ENCODE measurements around the gene BFSP1. TPM values are rescaled to one million over a fixed set of nuclear protein-coding genes. Genes with fewer than 3 reads are reported as not detected.

BFSP1 gene
- total RNA-seq, 1 donor from 2014 or later, result not detected

- H3K4me1 ChIP-seq, result no peaks in the 10 kb centered on the region
- no peak overlapping the region for H3K27ac ChIP-seq
- no peaks in the 10 kb centered on the region for H3K9me3 ChIP-seq
- intact Hi-C loops (cut with DNase I), result no loop called here
- H3K4me3 ChIP-seq, result no peak overlapping the region
- TF ChIP-seq CTCF (IDR thresholded peaks at IDR 0.05), result no peak
- DNase-seq (ENCODE audit: low spot score in 2 of 2), result no peak
- H3K27me3 ChIP-seq, result no peaks in the 10 kb centered on the region
- H3K36me3 ChIP-seq, result no peaks in the 10 kb centered on the region
Measured at GRCh38 chr20:17446171-17446570, 85.0 kb downstream of the BFSP1 start.

GRCh38 chr20:17445543-17445942 is 85.6 kb downstream of the BFSP1 start:
- TF ChIP-seq CTCF (IDR thresholded peaks at IDR 0.05), result no peak
- Histone ChIP-seq H3K27ac (no peak overlapping the region), H3K9me3 (no peaks in the 10 kb centered on the region), H3K4me3 (no peak overlapping the region), H3K27me3 (no peaks in the 10 kb centered on the region), H3K4me1 (no peaks in the 10 kb centered on the region), H3K36me3 (no peaks in the 10 kb centered on the region)
- DNase-seq (ENCODE audit: low spot score in 2 of 2), result no peak
- intact Hi-C loops (cut with DNase I), result no loop called here

GRCh38 chr20:17444091-17444490 is 87.1 kb downstream of the BFSP1 start:
- Histone ChIP-seq H3K9me3 (no peaks in the 10 kb centered on the region), H3K4me1 (no peaks in the 10 kb centered on the region), H3K36me3 (no peaks in the 10 kb centered on the region), H3K27ac (no peak overlapping the region), H3K27me3 (no peaks in the 10 kb centered on the region), H3K4me3 (no peak overlapping the region)
- intact Hi-C loops (cut with DNase I), result no loop called here
- TF ChIP-seq CTCF (IDR thresholded peaks at IDR 0.05), result no peak
- DNase-seq (ENCODE audit: low spot score in 2 of 2), result no peak

Other genes with a start within 250 kb of the BFSP1 start
- gene DSTN, start 38.7 kb upstream of the BFSP1 start, total RNA-seq, result 452 TPM
- 101 TPM for gene RRBP1, start 150.9 kb upstream of the BFSP1 start, total RNA-seq
- not detected for gene BANF2, start 168.6 kb upstream of the BFSP1 start, total RNA-seq